UCSD-AML1 (cell line): Measurements from ENCODE around the gene LHFPL6.

ENCODE experiments used
- DNase-seq: peaks from one replicate; lab custom pipeline; 2025; ENCODE audit not compliant: unreplicated experiment; lab: John Stamatoyannopoulos, UW

Gene LHFPL6

DNA sequence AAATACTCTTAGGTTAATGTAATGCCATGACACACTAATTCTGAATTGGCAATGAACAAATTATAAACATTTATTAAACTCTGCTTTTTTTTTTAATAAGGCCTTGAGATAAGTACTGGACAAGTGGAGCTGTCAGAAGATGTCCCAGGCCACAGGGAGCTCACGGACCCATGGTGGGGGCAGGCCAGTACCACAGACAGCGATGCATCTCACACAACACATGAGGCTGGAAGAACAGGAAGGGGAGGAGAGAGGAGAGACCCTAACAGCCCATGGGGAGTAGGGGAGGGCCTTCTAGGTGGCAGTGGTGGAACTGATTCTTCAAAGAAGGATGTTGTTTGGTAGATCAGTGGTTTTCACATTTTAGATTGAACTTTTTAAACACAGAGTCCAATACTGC, 128.4 kb downstream of the LHFPL6 start:
- DNase-seq, result no peak

DNA sequence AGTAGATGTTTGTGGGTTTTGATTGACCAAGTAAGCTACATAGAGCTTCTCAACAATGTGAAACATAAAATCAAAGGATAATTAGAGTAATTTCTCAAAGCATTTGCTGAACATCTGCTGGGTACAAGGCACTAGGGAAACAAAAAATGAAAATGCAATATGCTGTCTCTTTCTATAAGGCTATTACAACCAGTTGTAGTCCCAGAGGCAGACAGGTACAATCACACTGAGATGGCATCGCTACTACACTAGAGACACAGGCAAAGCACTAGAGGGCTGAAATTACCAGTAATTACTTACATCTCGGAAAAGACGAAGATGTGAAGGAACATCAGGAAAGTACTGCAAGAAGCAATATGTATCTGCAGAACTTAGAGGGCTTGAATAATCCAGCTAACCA, 133.3 kb downstream of the LHFPL6 start:
- no peak for DNase-seq

- DNase-seq, result no peak
Measured at GRCh38 chr13:39468306-39468705, 134.7 kb downstream of the LHFPL6 start.

GRCh38 chr13:39463611-39464010, 139.4 kb downstream of the LHFPL6 start:
- DNase-seq, result no peak

- DNase-seq, result no peak
Measured at GRCh38 chr13:39462906-39463305, 140.1 kb downstream of the LHFPL6 start.

GRCh38 chr13:39462428-39462827, 140.6 kb downstream of the LHFPL6 start:
- DNase-seq, result no peak

DNA sequence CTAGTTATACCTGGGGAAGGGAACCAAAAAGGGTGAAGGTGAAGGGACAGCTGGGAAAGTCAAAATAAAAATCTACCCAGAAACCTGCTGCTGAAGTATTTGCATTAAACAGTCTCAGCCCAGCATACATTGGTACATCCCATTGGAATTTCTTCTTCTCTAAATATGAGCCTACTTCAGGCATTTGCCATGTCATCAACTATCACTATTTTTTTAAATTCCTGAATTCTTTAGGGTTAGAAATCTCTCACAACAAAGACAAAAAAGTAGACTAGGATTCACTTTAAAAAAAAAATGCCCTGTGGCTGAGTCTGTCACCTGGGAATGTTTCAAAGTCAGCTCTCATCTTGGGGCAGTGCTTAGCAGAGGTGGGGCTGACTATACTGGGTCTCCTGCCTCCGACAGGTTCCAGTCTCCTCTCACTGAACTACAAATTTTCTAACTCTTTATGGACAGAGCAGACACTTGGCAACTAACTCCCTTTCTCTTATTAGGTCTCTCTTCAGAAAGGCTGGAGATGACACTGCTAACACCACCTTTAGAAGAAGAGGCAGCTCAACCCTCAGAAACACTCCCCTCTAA, 141.2 kb downstream of the LHFPL6 start:
- no peak for DNase-seq

GRCh38 chr13:39457274-39457673, 145.7 kb downstream of the LHFPL6 start:
- DNase-seq, result no peak

DNA sequence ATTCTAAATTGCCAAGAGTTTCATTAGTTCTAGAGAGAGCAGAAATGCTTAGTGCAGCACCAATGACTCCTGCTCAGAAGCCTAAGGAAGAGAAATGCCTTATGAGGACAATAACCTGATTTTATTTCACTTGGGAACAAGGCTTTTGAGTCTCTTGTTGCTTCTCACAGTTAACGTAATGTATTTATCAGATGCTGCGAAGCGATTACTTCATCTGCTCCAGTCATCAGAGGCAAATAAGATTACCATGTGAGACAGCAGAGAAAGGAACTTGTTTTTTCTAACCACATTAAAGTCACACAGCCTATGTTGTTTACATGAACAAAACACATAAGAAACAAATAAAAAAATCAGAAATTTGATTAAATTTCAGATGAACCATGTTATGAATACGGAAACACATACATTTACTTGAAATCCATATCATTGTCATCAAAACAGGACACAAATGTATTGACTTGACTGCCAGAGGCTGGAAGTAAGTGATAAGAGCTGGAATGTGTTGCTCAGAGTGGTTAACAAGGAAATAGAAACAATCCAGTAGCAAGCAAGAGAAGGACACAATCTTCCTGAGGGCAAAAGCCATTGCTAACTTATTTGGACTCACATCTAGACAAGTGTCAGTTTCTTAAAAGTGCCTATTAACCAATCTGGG, 147.3 kb downstream of the LHFPL6 start:
- no peak for DNase-seq

DNA sequence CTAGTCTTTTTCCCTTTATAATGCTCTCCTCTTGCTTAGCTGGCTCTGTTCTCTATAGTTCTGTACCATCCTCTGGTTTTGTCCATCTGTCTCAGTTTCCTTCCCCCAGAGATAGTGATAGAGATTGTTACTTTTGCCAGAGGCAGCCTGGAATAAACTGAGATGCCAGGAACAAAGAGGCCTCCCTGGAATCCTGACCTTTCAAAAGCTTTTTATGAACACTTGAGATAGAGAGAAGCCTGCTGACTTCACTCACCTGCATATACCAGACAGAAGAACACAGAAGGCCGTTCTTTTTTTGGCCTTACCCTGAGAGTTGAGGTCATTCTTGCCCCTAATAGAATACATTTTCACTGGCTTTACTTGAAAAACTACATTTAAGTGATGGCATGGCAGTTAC, 150.2 kb downstream of the LHFPL6 start:
- DNase-seq, result no peak

DNA sequence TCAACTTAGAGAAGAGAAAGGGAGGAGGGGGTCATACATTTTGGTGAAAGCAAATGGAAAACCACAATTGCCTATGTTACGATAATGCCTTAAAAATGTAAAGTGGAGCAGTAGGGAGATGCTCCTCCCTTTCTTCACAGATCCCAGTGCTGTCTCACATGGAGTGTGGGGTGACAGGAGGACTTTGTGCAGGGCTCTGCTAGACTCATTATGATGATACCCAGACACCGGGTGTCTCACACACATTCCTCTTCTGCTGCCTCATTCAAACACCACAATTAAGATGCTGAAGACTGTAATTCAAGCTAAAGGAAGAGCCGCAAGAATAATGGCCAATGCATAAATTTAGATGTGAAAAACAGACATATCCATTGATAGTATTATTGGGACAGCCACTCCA, 150.6 kb downstream of the LHFPL6 start:
- DNase-seq, result no peak

DNA sequence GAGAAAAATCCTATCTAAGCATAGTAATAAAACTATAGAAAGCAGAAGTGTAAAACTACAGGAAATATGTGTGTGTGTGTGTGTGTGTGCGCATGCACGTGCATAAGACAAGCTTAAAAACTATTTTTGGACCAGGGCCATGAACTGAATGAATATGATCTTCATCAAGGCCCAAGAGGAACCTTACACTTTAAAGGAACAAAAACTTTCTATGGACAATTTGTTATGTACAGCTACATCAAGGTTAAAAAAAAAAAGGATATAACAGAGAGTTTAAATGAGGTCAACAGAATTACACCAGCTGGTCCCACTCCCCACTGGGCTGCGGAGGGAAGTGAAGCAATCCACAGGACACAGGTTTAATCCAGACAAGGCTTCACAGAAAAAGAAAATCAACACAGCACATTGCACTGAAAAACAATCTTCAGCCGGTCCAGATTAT, 151.1 kb downstream of the LHFPL6 start:
- peak; percentile 48 for DNase-seq

DNA sequence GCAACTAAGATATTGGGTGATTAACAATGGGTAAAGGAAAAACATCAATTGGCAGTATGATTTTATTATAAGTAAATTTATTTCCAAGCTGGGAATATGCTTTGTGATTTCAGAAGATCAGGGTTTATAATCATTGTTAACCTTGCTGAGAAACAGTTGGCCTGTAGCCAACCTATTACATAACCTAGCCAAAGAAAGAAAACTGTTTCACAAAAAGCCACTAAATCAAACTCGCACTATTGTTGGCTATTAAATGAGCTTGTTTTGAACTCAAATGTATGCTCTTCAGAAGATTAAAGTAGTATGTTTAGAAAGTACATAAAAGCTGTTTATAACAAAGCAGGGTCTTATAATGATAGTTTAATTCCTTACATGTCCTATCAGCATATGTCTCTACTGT, 151.7 kb downstream of the LHFPL6 start:
- no peak for DNase-seq

- no peak for DNase-seq
Measured at GRCh38 chr13:39450176-39450575, 152.8 kb downstream of the LHFPL6 start.

DNA sequence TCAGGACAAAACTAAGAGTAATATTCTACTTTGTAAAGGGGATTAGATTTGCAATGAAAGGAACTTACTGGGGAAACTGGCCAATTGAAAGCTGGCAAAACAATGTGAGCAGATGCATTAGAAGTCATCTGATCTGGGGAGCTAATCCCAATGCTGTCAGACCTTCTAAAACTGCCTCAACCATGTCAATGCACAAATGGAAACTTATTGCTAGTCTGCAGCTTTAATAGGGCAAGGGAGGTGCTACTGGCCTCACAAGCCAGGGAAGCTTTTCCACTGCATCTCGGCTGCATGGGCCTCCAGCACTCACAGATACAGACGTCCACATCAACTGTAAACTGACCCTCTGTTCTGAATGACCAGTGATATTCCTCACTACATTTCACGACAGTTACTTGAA, 154.2 kb downstream of the LHFPL6 start:
- DNase-seq, result no peak

GRCh38 chr13:39446865-39447264, 156.1 kb downstream of the LHFPL6 start:
- DNase-seq, result no peak

GRCh38 chr13:39444866-39445265, 158.1 kb downstream of the LHFPL6 start:
- no peak for DNase-seq

- no peak for DNase-seq
Measured at GRCh38 chr13:39433651-39434050, 169.3 kb downstream of the LHFPL6 start.

- DNase-seq, result no peak
Measured at GRCh38 chr13:39432196-39432595, 170.8 kb downstream of the LHFPL6 start.

- no peak for DNase-seq
Measured at GRCh38 chr13:39422845-39423565, 180.0 kb downstream of the LHFPL6 start.

GRCh38 chr13:39419876-39420275, 183.1 kb downstream of the LHFPL6 start:
- no peak for DNase-seq

DNA sequence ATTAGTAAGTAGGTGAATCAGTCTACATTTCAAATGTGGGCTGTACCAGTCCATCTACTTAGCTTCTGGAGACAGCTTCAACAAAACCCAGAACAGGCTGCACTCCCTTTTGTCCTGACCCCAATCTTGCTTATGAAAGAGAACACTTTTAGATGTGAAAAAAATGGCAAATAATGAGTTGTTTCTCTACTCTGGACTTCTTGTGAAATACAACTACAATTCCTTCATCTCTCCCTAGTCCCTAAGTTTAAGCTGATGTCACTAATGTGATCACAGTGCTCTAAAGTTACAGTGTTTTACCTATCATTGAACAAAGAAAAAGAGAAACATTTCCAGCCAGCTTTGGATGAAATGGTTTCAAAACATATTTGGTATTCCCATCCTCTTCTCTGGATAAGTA, 183.9 kb downstream of the LHFPL6 start:
- DNase-seq, result no peak
